ENCODE measurements around the gene BRSK2. TPM values are rescaled to one million over a fixed set of nuclear protein-coding genes. Genes with fewer than 3 reads are reported as not detected.
A peak's percentile ranks its signal among the peaks of the same experiment; 100 is the strongest.
"Not testable (repeated sequence)": the region's sequence is repeated elsewhere in the genome, so short reads cannot be mapped to it uniquely, and the experiment has no call there.

The BRSK2 gene
- total RNA-seq, 3 donors from 2014 or later: 0.58 to 4.3 (median 0.60) TPM

- Histone ChIP-seq H3K4me1 (ENCODE audit: low read depth) (no peaks in the 10 kb centered on the region), H3K9me3 (no peaks in the 10 kb centered on the region), H3K36me3 (ENCODE audit: low read depth) (no peaks in the 10 kb centered on the region), H3K4me3 (no peak overlapping the region)
- no peak for TF ChIP-seq CTCF (IDR thresholded peaks at IDR 0.05)
- ATAC-seq (no peak), DNase-seq (no peak)
- intact Hi-C loops (cut with DNase I, micrococcal nuclease): no loop called here
These were observed 46.2 kb upstream of the BRSK2 start for GRCh38 chr11:1343391-1344055.

- Histone ChIP-seq H3K36me3 (ENCODE audit: low read depth) (no peaks in the 10 kb centered on the region), H3K4me3 (no peak overlapping the region), H3K9me3 (no peaks in the 10 kb centered on the region), H3K4me1 (ENCODE audit: low read depth) (no peaks in the 10 kb centered on the region)
- no peak for DNase-seq
- ATAC-seq: no peak
- intact Hi-C loops (cut with DNase I, micrococcal nuclease): no loop called here
- TF ChIP-seq CTCF (IDR thresholded peaks at IDR 0.05): no peak
These were observed 45.6 kb upstream of the BRSK2 start for GRCh38 chr11:1344056-1344635.

GRCh38 chr11:1345737-1346513 lies 43.8 kb upstream of the BRSK2 start:
- H3K9me3 ChIP-seq: no peaks in the 10 kb centered on the region
- DNase-seq: no peak
- intact Hi-C loops (cut with DNase I, micrococcal nuclease): no loop called here
- no peak for TF ChIP-seq CTCF (IDR thresholded peaks at IDR 0.05)
- H3K36me3 ChIP-seq (ENCODE audit: low read depth): no peaks in the 10 kb centered on the region
- ATAC-seq: no peak
- H3K4me1 ChIP-seq (ENCODE audit: low read depth): no peaks in the 10 kb centered on the region
- H3K4me3 ChIP-seq: no peak overlapping the region

- ATAC-seq: no peak
- Histone ChIP-seq H3K4me1 (ENCODE audit: low read depth) (no peaks in the 10 kb centered on the region), H3K9me3 (no peaks in the 10 kb centered on the region), H3K4me3 (no peak overlapping the region), H3K36me3 (ENCODE audit: low read depth) (no peaks in the 10 kb centered on the region)
- intact Hi-C loops (cut with DNase I, micrococcal nuclease): no loop called here
- no peak for TF ChIP-seq CTCF (IDR thresholded peaks at IDR 0.05)
- peak in 1 of 3 donors; percentile 8 for DNase-seq
These were observed 42.9 kb upstream of the BRSK2 start for GRCh38 chr11:1346669-1347390.

GRCh38 chr11:1347411-1347999 lies 42.2 kb upstream of the BRSK2 start:
- H3K36me3 ChIP-seq (ENCODE audit: low read depth); H3K4me1 ChIP-seq (ENCODE audit: low read depth); intact Hi-C loops (cut with DNase I, micrococcal nuclease); H3K4me3 ChIP-seq; H3K9me3 ChIP-seq; ATAC-seq: not testable (repeated sequence)
- peak in 1 of 3 donors; percentile 7 for DNase-seq
